Sigmoid colon (tissue), 3 donors: ENCODE measurements around the gene POLR2M.

ENCODE experiments used
- CTCF ChIP-seq, 4 experiments: fragments of 450-650 bp in 3 of 4; fragments of 200-600 bp in 1 of 4; IDR thresholded peaks; one replicate each; pipeline ENCODE4 v1.5.1; 2016 to 2019; ENCODE audit warnings: antibody characterized with exemption in 4 of 4, mild to moderate bottlenecking in 3 of 4, moderate library complexity in 2 of 4
- POLR2A ChIP-seq, 2 donors: fragments of 450-650 bp; IDR thresholded peaks; one replicate each; pipeline ENCODE4 v1.6.1; 2016; ENCODE audit warnings: antibody characterized with exemption in 2 of 2, mild to moderate bottlenecking in 2 of 2, moderate library complexity in 2 of 2

DNA sequence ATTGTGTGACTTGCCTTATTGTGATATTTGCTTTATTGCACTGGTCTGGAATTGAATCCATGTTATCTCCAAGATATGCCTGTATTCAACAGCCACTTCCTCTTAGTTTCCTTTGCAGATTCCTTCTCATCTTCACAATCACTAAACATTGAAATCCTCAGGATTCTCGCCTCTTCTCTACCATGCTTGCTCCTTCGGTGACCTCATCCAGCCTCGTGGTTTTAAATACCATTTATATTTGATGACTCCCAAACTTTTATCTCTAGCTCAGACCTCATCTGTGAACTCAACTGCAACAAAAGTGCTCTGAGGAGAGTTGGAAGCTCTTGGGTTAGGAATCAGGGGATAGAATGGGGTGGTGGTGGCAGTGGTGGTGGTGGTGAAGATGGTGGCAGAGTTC, 19.9 kb downstream of the POLR2M start:
- TF ChIP-seq CTCF (IDR thresholded peaks at IDR 0.05) (no peak), POLR2A (IDR thresholded peaks at IDR 0.05) (no peak)
